GM19324 (cell line): ENCODE data around the gene ZNF497.

Source experiments
- ATAC-seq: cut with Tn5 transposase; IDR thresholded peaks from one replicate; pipeline ENCODE4 v1.9.1; 2021; ENCODE audit warnings: mild to moderate bottlenecking, moderate library complexity; ENCODE audit not compliant: unreplicated experiment, low FRiP score

The ZNF497 gene

GRCh38 chr19:58372311-58373133, 10.0 kb upstream of the ZNF497 start:
- ATAC-seq = no peak

DNA sequence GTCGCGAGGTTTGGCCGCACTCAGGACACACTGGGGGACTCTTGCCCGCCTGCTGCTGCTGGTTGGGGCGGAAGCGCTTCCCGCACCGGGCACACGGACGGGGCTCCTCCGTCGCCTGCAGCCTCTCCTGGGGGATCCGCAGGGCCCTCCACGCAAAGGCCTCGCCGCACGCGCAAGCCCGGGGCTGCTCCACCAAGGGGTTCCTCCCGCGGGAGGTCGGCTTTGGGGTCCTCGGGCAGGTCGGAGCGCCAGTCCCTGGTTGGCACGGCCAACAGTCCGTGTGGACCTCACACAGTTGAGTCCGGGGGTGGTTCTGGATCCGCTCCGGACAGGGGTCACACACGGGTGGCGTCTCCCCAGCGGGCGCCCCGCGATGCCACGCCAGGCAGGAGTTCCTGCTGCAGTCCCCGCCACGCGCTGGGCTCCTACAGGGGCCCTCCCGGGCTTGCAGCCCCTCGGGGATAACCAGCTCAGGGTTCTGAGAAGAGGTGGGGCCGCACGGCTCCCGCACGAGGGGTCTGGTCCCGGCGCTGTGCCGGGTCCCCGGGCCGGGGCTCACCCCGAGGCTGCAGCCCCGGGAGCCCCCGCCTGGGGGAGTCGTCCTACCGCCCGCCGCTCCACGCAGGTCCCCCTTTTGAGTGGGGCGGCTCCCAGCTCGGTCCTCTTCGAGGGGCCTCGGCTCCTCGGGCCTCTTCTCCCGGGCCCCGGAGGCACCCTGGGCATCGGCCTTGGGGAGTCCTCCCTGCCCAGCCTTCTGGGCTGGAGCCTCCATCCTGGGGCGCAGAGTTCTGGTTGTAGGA, 6.2 kb upstream of the ZNF497 start:
- no peak for ATAC-seq

DNA sequence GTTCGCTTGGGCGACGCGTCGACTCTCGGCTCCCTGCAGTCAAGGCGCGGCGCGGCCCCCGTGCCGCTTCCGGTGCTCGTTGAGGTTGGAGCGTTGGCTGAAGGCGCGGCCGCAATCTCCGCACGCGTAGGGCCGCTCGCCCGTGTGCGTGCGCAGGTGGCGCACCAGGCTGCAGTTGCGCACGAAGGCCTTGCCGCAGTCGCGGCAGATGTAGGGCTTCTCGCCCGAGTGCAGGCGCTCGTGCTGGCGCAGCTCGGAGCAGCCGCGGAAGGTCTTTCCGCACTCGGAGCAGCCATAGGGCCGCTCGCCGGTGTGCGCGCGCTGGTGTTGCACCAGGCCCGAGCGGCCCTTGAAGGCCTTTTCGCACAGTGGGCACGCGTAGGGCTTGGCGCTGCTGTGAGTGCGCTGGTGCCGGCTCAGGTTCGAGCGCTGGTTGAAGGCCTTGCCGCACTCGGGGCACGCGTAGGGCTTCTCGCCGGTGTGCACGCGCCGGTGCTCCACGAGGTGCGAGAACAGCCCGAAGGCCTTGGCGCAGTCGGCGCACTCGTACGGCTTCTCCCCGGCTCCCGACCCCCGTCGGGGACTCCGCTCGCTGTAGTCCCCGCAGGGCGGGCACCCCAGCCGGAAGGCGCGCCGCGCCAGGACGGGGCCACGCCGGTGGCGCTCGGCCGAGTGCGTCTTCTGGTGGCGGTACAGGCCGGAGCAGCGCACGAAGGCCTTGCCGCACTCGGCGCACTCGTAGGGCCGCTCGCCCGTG, 5.3 kb upstream of the ZNF497 start:
- ATAC-seq = no peak

- ATAC-seq = no peak
These were observed 4.3 kb upstream of the ZNF497 start for GRCh38 chr19:58366585-58367430.

GRCh38 chr19:58364146-58364545, 1.6 kb upstream of the ZNF497 start:
- no peak for ATAC-seq

- ATAC-seq = peak; percentile 9
These were observed 665 bp downstream of the ZNF497 start for GRCh38 chr19:58361900-58362271.

- no peak for ATAC-seq
These were observed 4.9 kb downstream of the ZNF497 start for GRCh38 chr19:58357481-58358145.

GRCh38 chr19:58356766-58357480, 5.6 kb downstream of the ZNF497 start:
- no peak for ATAC-seq

DNA sequence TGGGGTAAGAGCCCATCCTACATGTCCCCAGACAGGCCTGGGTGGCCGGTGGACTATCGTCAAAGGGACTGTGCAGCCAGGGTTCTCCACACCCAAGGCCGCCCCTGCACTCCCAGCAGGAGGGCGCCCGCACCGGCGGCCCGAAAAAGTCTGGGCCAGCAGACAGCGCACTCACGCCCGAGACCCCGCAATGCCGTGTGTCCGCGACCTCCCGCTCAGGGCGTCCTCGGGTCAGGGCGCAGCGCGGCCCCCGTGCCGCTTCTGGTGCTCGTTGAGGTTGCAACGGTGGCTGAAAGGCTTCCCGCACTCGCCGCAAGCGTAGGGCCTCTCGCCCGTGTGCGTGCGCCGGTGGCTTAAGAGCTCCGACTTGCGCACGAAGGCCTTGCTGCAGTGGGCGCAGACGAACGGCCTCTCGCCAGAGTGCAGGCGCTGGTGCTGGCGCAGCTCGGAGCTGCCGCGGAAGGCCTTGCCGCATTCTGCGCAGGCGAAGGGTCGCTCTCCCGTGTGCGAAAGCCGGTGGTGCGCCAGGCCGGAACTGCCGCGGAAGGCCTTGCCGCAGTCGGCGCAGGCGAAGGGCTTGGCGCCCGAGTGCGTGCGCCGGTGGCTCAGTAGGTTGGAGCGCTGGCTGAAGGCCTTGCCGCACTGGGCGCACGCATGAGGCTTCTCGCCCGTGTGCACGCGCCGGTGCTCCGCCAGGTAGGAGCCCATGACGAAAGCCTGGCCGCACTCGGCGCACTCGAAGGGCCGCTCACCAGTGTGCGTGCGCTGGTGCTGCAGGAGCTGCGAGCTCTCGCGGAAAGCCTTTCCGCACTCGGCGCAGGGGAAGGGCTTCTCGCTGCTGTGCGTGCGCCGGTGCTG, 6.4 kb downstream of the ZNF497 start:
- no peak for ATAC-seq

GRCh38 chr19:58355215-58355796, 7.2 kb downstream of the ZNF497 start:
- no peak for ATAC-seq

DNA sequence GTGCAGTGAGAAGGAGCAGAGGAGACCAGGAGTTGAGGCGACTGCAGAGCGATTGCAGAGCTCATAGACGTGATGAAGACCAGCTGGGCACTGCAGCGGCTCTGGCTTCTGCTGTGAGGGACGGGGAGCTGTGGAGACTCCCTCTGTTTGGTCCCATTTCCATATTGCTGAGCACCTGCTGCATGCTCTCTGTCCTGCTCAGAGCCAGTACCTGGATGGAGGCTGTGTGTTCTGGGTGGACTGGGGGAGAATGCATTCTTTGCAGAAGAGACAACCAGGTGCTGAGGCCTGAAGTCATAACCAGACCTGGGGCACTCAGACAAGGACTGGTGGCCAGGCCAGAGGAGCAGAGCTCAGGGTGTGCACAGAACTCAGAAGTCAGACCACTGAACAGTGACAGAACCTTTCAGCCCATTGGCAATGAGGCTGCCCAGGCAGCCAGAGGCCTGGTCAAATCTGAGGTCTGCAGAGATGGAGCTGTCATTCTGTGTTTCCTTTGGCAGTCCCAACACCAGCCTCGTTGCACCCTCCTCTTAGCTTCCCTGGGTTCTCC, 8.0 kb downstream of the ZNF497 start:
- ATAC-seq = no peak

DNA sequence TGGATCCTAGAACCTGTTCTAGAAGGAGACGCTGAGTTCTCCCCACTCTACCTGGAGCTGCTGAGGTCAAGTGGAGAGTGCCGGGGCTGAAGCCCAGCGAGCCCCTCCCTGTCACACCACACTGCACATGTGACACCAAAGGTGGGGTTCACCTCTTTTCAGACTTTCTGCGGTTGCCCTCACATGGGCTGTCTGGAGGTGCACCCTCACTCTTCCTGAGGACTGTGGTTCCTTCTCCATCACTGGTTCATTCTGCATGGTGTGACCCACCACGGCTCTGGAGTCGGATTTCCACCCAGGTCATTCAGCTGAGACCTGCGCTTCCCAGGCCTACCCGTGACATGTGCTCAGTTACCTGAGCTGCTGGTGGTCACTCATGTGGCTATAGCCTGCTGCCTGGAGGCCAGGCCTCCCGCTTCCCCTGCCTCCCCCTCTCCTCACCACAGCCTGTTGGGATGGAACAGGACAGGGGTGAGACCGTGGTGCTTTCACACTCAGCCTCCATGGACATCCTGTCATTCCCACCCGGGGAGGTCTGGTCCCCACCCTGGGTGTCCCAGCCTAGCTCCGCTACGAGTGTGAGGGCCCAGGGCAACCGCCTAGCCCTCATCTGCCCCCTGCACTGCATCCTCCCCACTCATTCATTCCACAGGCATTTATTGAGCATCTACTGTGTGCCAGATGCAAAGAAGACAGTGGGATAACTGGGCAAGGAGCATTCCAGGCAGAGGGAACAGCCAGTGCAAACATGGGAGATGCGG, 8.7 kb downstream of the ZNF497 start:
- ATAC-seq = no peak

GRCh38 chr19:58352760-58353671, 9.5 kb downstream of the ZNF497 start, which contains the start of gene A1BG:
Gene A1BG, minus strand, starts transcription at chr19:58353492. Its CDS starts 55 bp downstream, at chr19:58353437.
- no peak for ATAC-seq

GRCh38 chr19:58351990-58352755, 10.4 kb downstream of the ZNF497 start:
- no peak for ATAC-seq

DNA sequence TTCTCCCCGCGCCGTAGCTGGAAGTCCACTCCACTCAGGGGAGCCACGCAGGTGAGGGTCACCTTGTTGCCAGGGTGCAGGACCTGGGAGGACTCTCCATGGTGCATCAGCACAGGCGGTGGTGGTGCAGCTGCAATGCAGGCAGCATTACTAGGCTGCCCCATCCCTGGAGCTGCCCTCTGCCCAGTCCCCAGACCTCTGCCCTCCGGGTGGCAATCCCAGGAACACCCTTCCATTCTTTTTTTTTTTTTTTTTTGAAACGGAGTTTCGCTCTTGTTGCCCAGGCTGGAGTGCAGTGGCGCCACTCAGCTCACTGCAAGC, 11.0 kb downstream of the ZNF497 start:
- no peak for ATAC-seq
